Thyroid gland (tissue), 4 donors: Measurements from ENCODE around the gene DDX46.

Experiments used
- CTCF ChIP-seq, 6 experiments: fragments of 200-600 bp in 3 of 6; fragments of 450-650 bp in 3 of 6; sonication (generic) in 3 of 6; IDR thresholded peaks; one replicate each; pipeline ENCODE4 v1.5.1; 2016 to 2019; ENCODE audit warnings: antibody characterized with exemption in 6 of 6, mild to moderate bottlenecking in 2 of 6, inconsistent platforms in 1 of 6, moderate library complexity in 1 of 6
- POLR2A ChIP-seq, 2 donors: fragments of 450-650 bp; IDR thresholded peaks; one replicate each; pipeline ENCODE4 v1.6.1; 2017; ENCODE audit warnings: antibody characterized with exemption in 2 of 2, mild to moderate bottlenecking in 2 of 2, moderate library complexity in 1 of 2

DNA sequence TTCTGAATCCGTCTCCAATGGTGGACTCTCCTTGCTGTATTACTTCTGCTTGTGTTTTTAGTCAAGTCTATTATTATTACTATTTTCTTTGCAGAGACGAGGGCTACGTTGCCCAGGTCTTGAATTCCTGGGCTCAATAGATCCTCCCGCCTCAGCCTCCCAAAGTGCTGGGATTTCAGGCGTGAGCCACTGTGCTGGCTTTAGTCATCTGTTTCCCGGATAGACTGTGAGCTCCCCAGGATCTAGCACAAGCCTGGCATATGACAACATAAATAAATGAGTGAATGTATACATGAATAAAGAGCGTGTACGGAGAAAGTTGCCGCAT is 439 bp upstream of the DDX46 start:
- TF ChIP-seq CTCF (IDR thresholded peaks at IDR 0.05) (no peak), POLR2A (IDR thresholded peaks at IDR 0.05) (no peak)
